Measurements from ENCODE around the gene SEPTIN5. TPM values are rescaled to one million over a fixed set of nuclear protein-coding genes. Genes with fewer than 3 reads are reported as not detected.

SEPTIN5 gene
- total RNA-seq, 2 experiments from 2014 or later, result not detected

- BruUV-seq (replicated peaks), result no TSS peak
- ChIA-PET CTCF (ENCODE audit: unreplicated experiment) (no interaction called here), POLR2A (no interaction called here)
Observed at GRCh38 chr22:19680911-19681862, 33.1 kb upstream of the SEPTIN5 start.

GRCh38 chr22:19681863-19682245, 32.4 kb upstream of the SEPTIN5 start:
- no peak overlapping the region for H3K4me2 ChIP-seq (ENCODE audit: low read length)
- no peaks in the 10 kb centered on the region for H3K4me1 ChIP-seq (ENCODE audit: insufficient read depth, low read length, poor library complexity, severe bottlenecking)
- CTCF ChIA-PET (ENCODE audit: unreplicated experiment), result no interaction called here
- H3K4me3 ChIP-seq (ENCODE audit: low read depth, low read length, poor library complexity, severe bottlenecking), result no peak overlapping the region
- POLR2A ChIA-PET, result no interaction called here
- no peak for TF ChIP-seq CTCF (conservative IDR thresholded peaks at IDR 0.05; ENCODE audit: low read length)
- no peak for TF ChIP-seq EZH2phosphoT487 (IDR thresholded peaks at IDR 0.05; ENCODE audit: borderline replicate concordance, low read depth, low read length)
- H3K9me2 ChIP-seq (ENCODE audit: insufficient read depth, low read length), result no peaks in the 10 kb centered on the region
- DNase-seq (ENCODE audit: low spot score), result no peak
- H3K9me3 ChIP-seq (ENCODE audit: low read length), result 0 out of 2 replicates have a peak, but pooled peaks cover 4% of the 10 kb centered on the region
- no peak overlapping the region for H3K27ac ChIP-seq (ENCODE audit: low read depth, low read length, poor library complexity, severe bottlenecking)
- intact Hi-C loops (cut with micrococcal nuclease; ENCODE audit: unreplicated experiment), result no loop called here
- H2AFZ ChIP-seq (ENCODE audit: low read length), result no peak overlapping the region
- H3K79me2 ChIP-seq (ENCODE audit: insufficient read depth, low read depth, low read length), result no peaks in the 10 kb centered on the region
- H3K36me3 ChIP-seq (ENCODE audit: insufficient read depth, low read length), result no peaks in the 10 kb centered on the region
- no peaks in the 10 kb centered on the region for H4K20me1 ChIP-seq (ENCODE audit: insufficient read depth, low read length)
- no TSS peak for BruUV-seq (replicated peaks)

More at GRCh38 chr22:19680911-19681862, 33.1 kb upstream of the SEPTIN5 start:
- DNase-seq (ENCODE audit: low spot score), result peak; percentile 11
- Histone ChIP-seq H3K36me3 (ENCODE audit: insufficient read depth, low read length) (no peaks in the 10 kb centered on the region), H3K9me2 (ENCODE audit: insufficient read depth, low read length) (no peaks in the 10 kb centered on the region), H3K79me2 (ENCODE audit: insufficient read depth, low read depth, low read length) (no peaks in the 10 kb centered on the region), H3K9me3 (ENCODE audit: low read length) (0 out of 2 replicates have a peak, but pooled peaks cover 4% of the 10 kb centered on the region), H3K27ac (ENCODE audit: low read depth, low read length, poor library complexity, severe bottlenecking) (no peak overlapping the region), H3K4me2 (ENCODE audit: low read length) (no peak overlapping the region), H2AFZ (ENCODE audit: low read length) (no peak overlapping the region), H3K4me1 (ENCODE audit: insufficient read depth, low read length, poor library complexity, severe bottlenecking) (no peaks in the 10 kb centered on the region), H4K20me1 (ENCODE audit: insufficient read depth, low read length) (no peaks in the 10 kb centered on the region), H3K4me3 (ENCODE audit: low read depth, low read length, poor library complexity, severe bottlenecking) (no peak overlapping the region)
- TF ChIP-seq EZH2phosphoT487 (IDR thresholded peaks at IDR 0.05; ENCODE audit: borderline replicate concordance, low read depth, low read length) (no peak), CTCF (conservative IDR thresholded peaks at IDR 0.05; ENCODE audit: low read length) (no peak)
- intact Hi-C loops (cut with micrococcal nuclease; ENCODE audit: unreplicated experiment), result no loop called here

- no peaks in the 10 kb centered on the region for H3K9me3 ChIP-seq (ENCODE audit: low read length)
- H3K9me2 ChIP-seq (ENCODE audit: insufficient read depth, low read length), result no peaks in the 10 kb centered on the region
- ChIA-PET POLR2A (interaction anchor here (0.5 kb wide), 1 partner anchor 21 kb away, joined by 3 read pairs; no protein-coding TSS in a partner anchor), CTCF (ENCODE audit: unreplicated experiment) (no interaction called here)
- no peaks in the 10 kb centered on the region for H4K20me1 ChIP-seq (ENCODE audit: insufficient read depth, low read length)
- no peaks in the 10 kb centered on the region for H3K36me3 ChIP-seq (ENCODE audit: insufficient read depth, low read length)
- no peak overlapping the region for H2AFZ ChIP-seq (ENCODE audit: low read length)
- no peak overlapping the region for H3K27ac ChIP-seq (ENCODE audit: low read depth, low read length, poor library complexity, severe bottlenecking)
- no peaks in the 10 kb centered on the region for H3K79me2 ChIP-seq (ENCODE audit: insufficient read depth, low read depth, low read length)
- intact Hi-C loops (cut with micrococcal nuclease; ENCODE audit: unreplicated experiment), result no loop called here
- H3K4me3 ChIP-seq (ENCODE audit: low read depth, low read length, poor library complexity, severe bottlenecking), result no peak overlapping the region
- DNase-seq (ENCODE audit: low spot score), result no peak
- H3K4me1 ChIP-seq (ENCODE audit: insufficient read depth, low read length, poor library complexity, severe bottlenecking), result no peaks in the 10 kb centered on the region
- H3K4me2 ChIP-seq (ENCODE audit: low read length), result no peak overlapping the region
- BruUV-seq (replicated peaks), result no TSS peak
- TF ChIP-seq EZH2phosphoT487 (IDR thresholded peaks at IDR 0.05; ENCODE audit: borderline replicate concordance, low read depth, low read length) (no peak), CTCF (conservative IDR thresholded peaks at IDR 0.05; ENCODE audit: low read length) (no peak)
Observed at GRCh38 chr22:19686946-19687345, 27.4 kb upstream of the SEPTIN5 start.
